HS-27A (cell line): ENCODE data around the gene CCDC8.
"Not testable (repeated sequence)": the region's sequence is repeated elsewhere in the genome, so short reads cannot be mapped to it uniquely, and the experiment has no call there.

Experiments
- DNase-seq: peaks from one replicate; pipeline ENCODE4 v3.0.0-alpha.2; 2012; ENCODE audit warnings: low read depth, missing footprints

Gene CCDC8

GRCh38 chr19:46428239-46429135 lies 15.1 kb upstream of the CCDC8 start, which contains the start of gene PNMA8C:
PNMA8C (minus strand) TSS chr19:46428936; CDS start chr19:46428359, 577 bp downstream.
- no peak for DNase-seq

- DNase-seq, result no peak
These were observed 14.2 kb upstream of the CCDC8 start for GRCh38 chr19:46427518-46428045.

- DNase-seq, result no peak
These were observed 13.3 kb upstream of the CCDC8 start for GRCh38 chr19:46426506-46427162.

- DNase-seq, result no peak
These were observed 12.7 kb upstream of the CCDC8 start for GRCh38 chr19:46426035-46426505.

GRCh38 chr19:46423188-46423587 lies 9.8 kb upstream of the CCDC8 start:
- DNase-seq, result no peak

- no peak for DNase-seq
These were observed 9.0 kb upstream of the CCDC8 start for GRCh38 chr19:46422344-46422743.

GRCh38 chr19:46420056-46420455 lies 6.7 kb upstream of the CCDC8 start:
- DNase-seq, result no peak

- DNase-seq, result not testable (repeated sequence)
These were observed 2.7 kb upstream of the CCDC8 start for GRCh38 chr19:46415804-46416709.

- DNase-seq, result not testable (repeated sequence)
These were observed 1.5 kb upstream of the CCDC8 start for GRCh38 chr19:46414899-46415298.

- DNase-seq, result no peak
These were observed 608 bp downstream of the CCDC8 start for GRCh38 chr19:46412650-46413261.

GRCh38 chr19:46411925-46412649 lies 1.3 kb downstream of the CCDC8 start:
- no peak for DNase-seq

- no peak for DNase-seq
These were observed 2.1 kb downstream of the CCDC8 start for GRCh38 chr19:46411088-46411924.

GRCh38 chr19:46410205-46411087 lies 2.9 kb downstream of the CCDC8 start:
- no peak for DNase-seq

GRCh38 chr19:46409191-46409590 lies 4.2 kb downstream of the CCDC8 start:
- no peak for DNase-seq

GRCh38 chr19:46408664-46409039 lies 4.7 kb downstream of the CCDC8 start:
- no peak for DNase-seq

GRCh38 chr19:46407856-46408663 lies 5.3 kb downstream of the CCDC8 start:
- DNase-seq, result no peak

GRCh38 chr19:46406976-46407375 lies 6.4 kb downstream of the CCDC8 start:
- no peak for DNase-seq
